CD8-positive, alpha-beta memory T cell (primary cell): ENCODE data around the gene MISP. TPM values are rescaled to one million over a fixed set of nuclear protein-coding genes. Genes with fewer than 3 reads are reported as not detected.

ENCODE experiments used
- CTCF ChIA-PET: fragments of 350-600 bp; sonication (Branson Sonifier 250); formaldehyde crosslinking; loops from one replicate; lab custom pipeline; 2021; ENCODE audit warnings: antibody characterized with exemption; lab: Charles Lee
- POLR2A ChIA-PET: fragments of 350-600 bp; sonication (Branson Sonifier 250); formaldehyde crosslinking; loops from one replicate; lab custom pipeline; 2021; ENCODE audit warnings: antibody characterized with exemption; lab: Charles Lee
- DNase-seq, 5 donors: peaks; one replicate each; pipeline versions ENCODE4 v3.0.0 to v3.0.0-alpha.2; 2020 to 2022; ENCODE audit warnings: mixed read lengths in 1 of 5
- H3K27ac ChIP-seq: one replicate; pipeline ENCODE4 v1.7.0; 2013; ENCODE audit warnings: low read depth, mild to moderate bottlenecking, low read length, moderate library complexity
- H3K27me3 ChIP-seq: 2 replicates; pipeline ENCODE4 v1.7.0; 2013; ENCODE audit warnings: low read length, mild to moderate bottlenecking; ENCODE audit not compliant: insufficient read depth, poor library complexity, severe bottlenecking
- H3K36me3 ChIP-seq: 2 replicates; pipeline ENCODE4 v1.7.0; 2013; ENCODE audit warnings: mild to moderate bottlenecking, low read length, moderate library complexity; ENCODE audit not compliant: insufficient read depth
- H3K4me1 ChIP-seq: 2 replicates; pipeline ENCODE4 v1.7.0; 2013; ENCODE audit warnings: mild to moderate bottlenecking, low read length, moderate library complexity; ENCODE audit not compliant: insufficient read depth
- H3K4me3 ChIP-seq: 2 replicates; pipeline ENCODE4 v1.7.0; 2013; ENCODE audit warnings: mild to moderate bottlenecking, low read length
- H3K9me3 ChIP-seq: 2 replicates; pipeline ENCODE4 v1.7.0; 2013; ENCODE audit warnings: mild to moderate bottlenecking, low read length
- H3K27ac Mint-ChIP-seq, 8 donors: one replicate each; pipeline ENCODE4 v1.8.0; 2020 to 2021; ENCODE audit warnings: mixed read lengths in 8 of 8, mild to moderate bottlenecking in 6 of 8, inconsistent platforms in 3 of 8, moderate library complexity in 3 of 8
- H3K27me3 Mint-ChIP-seq, 2 donors: one replicate each; pipeline ENCODE4 v1.8.0; 2020 to 2021; ENCODE audit warnings: mixed read lengths in 2 of 2, mild to moderate bottlenecking in 1 of 2, moderate library complexity in 1 of 2
- H3K36me3 Mint-ChIP-seq, 3 donors: one replicate each; pipeline ENCODE4 v1.8.0; 2020 to 2021; ENCODE audit warnings: mixed read lengths in 3 of 3, inconsistent platforms in 1 of 3, mild to moderate bottlenecking in 1 of 3
- H3K4me1 Mint-ChIP-seq, 3 donors: one replicate each; pipeline ENCODE4 v1.8.0; 2020 to 2021; ENCODE audit warnings: mixed read lengths in 3 of 3, inconsistent platforms in 1 of 3, mild to moderate bottlenecking in 1 of 3
- H3K4me3 Mint-ChIP-seq, 7 donors: one replicate each; pipeline ENCODE4 v1.8.0; 2020 to 2021; ENCODE audit warnings: mixed read lengths in 7 of 7, mild to moderate bottlenecking in 6 of 7, moderate library complexity in 4 of 7, inconsistent platforms in 2 of 7
- H3K9me3 Mint-ChIP-seq, 5 donors: one replicate each; pipeline ENCODE4 v1.8.0; 2020 to 2022; ENCODE audit warnings: mixed read lengths in 5 of 5, mild to moderate bottlenecking in 3 of 5, moderate library complexity in 2 of 5, inconsistent platforms in 1 of 5
- polyA plus RNA-seq: library from polyadenylated mRNA; unstranded; fragments of 300-500 nt; fragmentation: Illumina TruSeq; gene quantifications from one replicate; pipeline ENCODE4 v1.2.3, GENCODE V29; 2021
- total RNA-seq, 2 experiments: library from RNA; stranded (reverse); gene quantifications; one replicate each; pipeline ENCODE4 v1.2.3, GENCODE V29; 2021

MISP gene
- total and polyA plus RNA-seq, 3 experiments from 2014 or later, result not detected

DNA sequence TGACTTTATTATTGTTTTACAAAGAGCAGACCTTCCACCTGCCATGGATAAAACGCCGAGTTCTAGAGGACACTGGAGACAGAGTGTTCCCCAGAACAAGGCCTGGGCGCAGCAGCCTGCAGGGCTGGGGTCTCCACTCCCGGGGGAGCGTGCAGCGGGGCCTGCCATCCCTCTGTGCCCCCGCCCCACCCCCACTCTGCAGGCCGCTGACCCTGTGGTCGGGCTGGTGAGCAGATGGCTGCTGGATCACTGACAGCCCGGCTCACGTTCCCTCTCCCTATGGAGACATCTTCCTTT is 37.7 kb downstream of the MISP start:
- H3K27me3 Mint-ChIP-seq, result peaks cover 3 to 4% of the 10 kb centered on the region in 2 donors
- H3K27ac Mint-ChIP-seq, result peak overlapping the region in 1 of 8 donors; percentile 38
- no peaks in the 10 kb centered on the region for H3K36me3 Mint-ChIP-seq
- Histone ChIP-seq H3K4me1 (no peaks in the 10 kb centered on the region), H3K4me3 (no peak overlapping the region), H3K36me3 (no peaks in the 10 kb centered on the region), H3K9me3 (no peaks in the 10 kb centered on the region), H3K27ac (no peak overlapping the region), H3K27me3 (no peaks in the 10 kb centered on the region)
- ChIA-PET POLR2A (no interaction called here), CTCF (no interaction called here)
- no peak overlapping the region for H3K4me3 Mint-ChIP-seq
- peaks cover 0 to 1% (median 0%) of the 10 kb centered on the region in 3 donors for H3K4me1 Mint-ChIP-seq
- H3K9me3 Mint-ChIP-seq, result no peaks in the 10 kb centered on the region
- no peak for DNase-seq

DNA sequence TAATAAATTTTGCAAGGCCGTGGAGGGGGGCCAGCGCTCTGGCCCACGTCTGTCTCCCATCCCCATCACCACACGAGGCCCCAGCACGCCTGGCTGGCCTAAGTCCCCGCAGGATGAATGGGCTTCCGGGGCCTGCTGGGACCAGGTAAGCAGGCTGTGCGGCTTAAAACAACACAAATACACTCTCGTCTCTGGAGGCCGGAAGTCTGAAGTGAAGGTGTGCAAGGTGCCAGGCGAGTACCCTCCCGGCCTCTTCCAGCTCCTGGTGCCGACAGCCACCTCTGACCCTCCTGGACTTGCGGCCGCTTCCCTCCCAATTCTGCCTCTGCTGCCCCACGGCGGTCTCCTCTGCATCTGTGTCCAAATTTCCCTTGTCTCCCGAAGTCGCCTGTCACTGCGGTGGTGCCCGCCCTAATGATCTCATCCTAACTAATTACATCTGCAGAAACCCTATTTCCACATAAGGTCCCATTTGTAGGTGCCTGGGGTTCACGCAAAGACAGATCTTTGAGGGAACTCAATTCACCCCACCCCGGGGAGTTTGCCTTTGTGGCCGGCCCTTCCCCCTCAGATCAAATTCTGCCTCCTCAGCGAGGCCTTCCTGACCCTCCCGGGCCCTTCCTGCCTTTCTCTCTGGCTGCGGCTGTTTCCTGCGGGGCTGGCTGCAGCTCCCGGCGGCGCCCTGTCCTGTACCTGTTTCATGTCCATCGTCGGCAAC is 38.2 kb downstream of the MISP start:
- Histone ChIP-seq H3K36me3 (no peaks in the 10 kb centered on the region), H3K27ac (no peak overlapping the region), H3K4me3 (no peak overlapping the region), H3K9me3 (no peaks in the 10 kb centered on the region), H3K27me3 (no peaks in the 10 kb centered on the region), H3K4me1 (no peaks in the 10 kb centered on the region)
- peaks cover 3 to 4% of the 10 kb centered on the region in 2 donors for H3K27me3 Mint-ChIP-seq
- H3K36me3 Mint-ChIP-seq, result no peaks in the 10 kb centered on the region
- ChIA-PET CTCF (no interaction called here), POLR2A (no interaction called here)
- peaks cover 0 to 1% (median 0%) of the 10 kb centered on the region in 3 donors for H3K4me1 Mint-ChIP-seq
- no peak overlapping the region for H3K4me3 Mint-ChIP-seq
- peak in 1 of 5 donors; percentile 46 for DNase-seq
- H3K27ac Mint-ChIP-seq, result peak overlapping the region in 3 of 8 donors; percentile 38 to 52 (median 47)
- no peaks in the 10 kb centered on the region for H3K9me3 Mint-ChIP-seq

DNA sequence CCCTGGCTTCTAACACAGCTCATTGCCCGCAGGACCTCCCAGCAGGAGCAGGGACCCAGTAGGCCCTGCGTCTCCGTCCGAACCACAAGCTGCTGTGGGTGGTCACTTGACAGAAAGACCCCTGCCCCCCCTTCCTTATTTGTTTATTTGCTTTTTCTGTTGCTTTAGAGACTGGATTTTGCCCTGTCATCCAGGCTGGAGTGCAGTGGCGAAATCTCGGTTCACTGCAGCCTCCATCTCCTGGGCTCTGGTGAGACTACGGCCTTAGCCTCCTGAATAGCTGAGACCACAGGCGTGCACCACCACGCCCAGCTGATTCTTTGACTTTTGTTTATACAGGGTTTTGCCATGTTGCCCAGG is 38.8 kb downstream of the MISP start:
- Mint-ChIP-seq H3K4me3 (no peak overlapping the region), H3K27me3 (peaks cover 3 to 4% of the 10 kb centered on the region in 2 donors), H3K9me3 (no peaks in the 10 kb centered on the region), H3K4me1 (peaks cover 0 to 1% (median 0%) of the 10 kb centered on the region in 3 donors), H3K27ac (no peak overlapping the region), H3K36me3 (no peaks in the 10 kb centered on the region)
- Histone ChIP-seq H3K27ac (no peak overlapping the region), H3K4me1 (no peaks in the 10 kb centered on the region), H3K27me3 (no peaks in the 10 kb centered on the region), H3K36me3 (no peaks in the 10 kb centered on the region), H3K9me3 (no peaks in the 10 kb centered on the region), H3K4me3 (no peak overlapping the region)
- no peak for DNase-seq
- CTCF ChIA-PET, result no interaction called here
- POLR2A ChIA-PET, result no interaction called here

DNA sequence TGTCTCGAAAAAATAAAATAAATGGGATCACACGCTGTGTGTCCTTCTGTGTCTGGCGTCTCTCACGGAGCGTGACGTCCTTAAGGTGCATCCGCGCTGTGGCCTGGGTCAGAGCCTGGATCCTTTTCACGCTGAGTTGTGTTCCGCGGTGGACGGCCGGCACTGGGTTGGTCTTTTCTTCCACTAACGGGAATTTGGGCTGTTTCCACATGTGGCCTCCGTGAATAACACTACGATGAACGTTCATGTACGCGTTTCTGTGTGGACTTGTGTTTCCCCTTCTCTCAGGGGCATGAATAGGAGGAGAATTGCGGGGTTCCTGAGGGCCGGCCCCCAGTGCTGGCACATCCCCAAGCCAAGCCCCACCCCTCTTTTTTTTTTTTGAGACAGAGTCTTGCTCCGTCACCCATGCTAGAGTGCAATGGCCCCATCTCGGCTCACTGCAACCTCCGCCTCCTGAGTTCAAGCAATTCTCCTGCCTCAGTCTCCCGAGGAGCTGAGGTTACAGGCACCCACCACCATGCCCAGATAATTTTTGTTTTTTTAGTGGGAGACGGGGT is 40.2 kb downstream of the MISP start:
- H3K27me3 Mint-ChIP-seq, result peaks cover 3 to 4% of the 10 kb centered on the region in 2 donors
- Histone ChIP-seq H3K36me3 (no peaks in the 10 kb centered on the region), H3K27ac (peak overlapping the region; percentile 67), H3K4me1 (peaks cover 2% of the 10 kb centered on the region), H3K4me3 (no peak overlapping the region), H3K9me3 (no peaks in the 10 kb centered on the region), H3K27me3 (no peaks in the 10 kb centered on the region)
- CTCF ChIA-PET, result no interaction called here
- H3K27ac Mint-ChIP-seq, result no peak overlapping the region
- no peak overlapping the region for H3K4me3 Mint-ChIP-seq
- no peaks in the 10 kb centered on the region for H3K9me3 Mint-ChIP-seq
- H3K4me1 Mint-ChIP-seq, result peaks cover 0 to 1% (median 0%) of the 10 kb centered on the region in 3 donors
- POLR2A ChIA-PET, result no interaction called here
- DNase-seq, result no peak
- H3K36me3 Mint-ChIP-seq, result no peaks in the 10 kb centered on the region

DNA sequence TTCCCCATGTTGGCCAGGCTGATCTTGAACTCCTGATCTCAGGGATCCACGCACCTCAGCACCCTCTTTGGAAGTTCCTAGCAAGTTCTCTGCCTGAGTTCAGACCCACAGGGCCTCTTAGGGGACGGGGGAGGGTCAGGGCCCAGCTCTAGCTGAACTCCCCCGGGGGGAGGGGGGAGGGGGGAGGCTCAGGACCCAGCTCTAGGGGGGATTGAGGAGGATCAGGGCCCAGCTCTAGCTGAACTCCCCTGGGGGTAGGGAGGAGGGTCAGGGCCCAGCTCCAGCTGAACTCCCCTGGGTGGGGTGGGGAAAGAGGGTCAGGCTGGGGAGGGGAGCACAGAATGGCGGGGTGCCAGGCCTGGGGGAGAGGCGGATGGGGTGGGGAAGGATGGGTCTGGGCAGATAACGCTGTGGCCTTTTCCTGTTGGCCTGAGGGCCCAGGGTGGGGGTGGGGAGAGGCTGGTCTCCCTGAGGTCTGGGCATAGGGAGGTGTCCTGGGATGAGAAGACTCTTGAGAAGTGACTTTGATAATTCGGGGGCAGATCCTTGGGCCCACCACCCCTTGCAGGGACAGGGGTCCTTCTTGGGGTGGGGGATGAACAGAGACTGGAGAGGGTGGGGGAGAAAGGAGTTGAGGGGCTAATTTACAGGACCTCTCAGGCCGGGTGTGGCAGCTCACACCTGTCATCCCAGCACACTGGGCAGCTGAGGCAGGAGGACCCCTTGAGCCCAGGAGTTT is 40.8 kb downstream of the MISP start:
- Histone ChIP-seq H3K9me3 (no peaks in the 10 kb centered on the region), H3K36me3 (no peaks in the 10 kb centered on the region), H3K4me3 (no peak overlapping the region), H3K27ac (peak overlapping the region; percentile 67), H3K27me3 (no peaks in the 10 kb centered on the region), H3K4me1 (peaks cover 7% of the 10 kb centered on the region)
- DNase-seq, result no peak
- CTCF ChIA-PET, result no interaction called here
- Mint-ChIP-seq H3K27ac (peak overlapping the region in 1 of 8 donors; percentile 83), H3K4me1 (peaks cover 2 to 3% (median 2%) of the 10 kb centered on the region in 3 donors), H3K27me3 (peaks cover 3 to 4% of the 10 kb centered on the region in 2 donors), H3K36me3 (no peaks in the 10 kb centered on the region), H3K9me3 (no peaks in the 10 kb centered on the region), H3K4me3 (no peak overlapping the region)
- POLR2A ChIA-PET, result interaction anchor here (0.9 kb wide), 1 partner anchor 7 kb away, joined by 3 read pairs; no protein-coding TSS in a partner anchor

DNA sequence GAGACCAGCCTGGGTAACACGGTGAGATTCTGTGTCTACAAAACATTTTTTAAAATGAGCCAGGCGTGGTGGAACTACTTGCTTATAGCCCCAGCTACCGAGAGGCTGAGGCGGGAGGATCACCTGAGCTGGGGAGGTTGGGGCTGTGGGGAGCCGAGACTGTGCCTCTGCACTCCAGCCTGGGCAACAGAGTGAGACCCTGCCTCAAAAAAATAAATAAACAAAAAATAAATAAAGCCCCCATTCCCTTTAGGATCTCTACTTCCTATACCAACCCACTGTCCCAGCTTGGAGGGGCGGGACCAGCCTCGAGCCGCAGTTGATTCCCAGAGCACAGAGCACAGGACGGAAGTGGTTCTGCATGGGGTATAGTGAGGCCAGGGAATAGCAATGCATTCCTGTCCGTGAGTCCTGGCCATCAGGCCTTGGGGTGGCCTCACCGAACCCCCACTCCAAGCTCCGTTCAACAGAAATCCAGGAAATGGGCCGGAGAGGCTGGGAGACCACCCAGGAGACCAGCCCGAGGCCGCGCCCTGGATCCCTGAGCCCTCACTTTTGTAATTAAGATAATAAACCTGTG is 41.5 kb downstream of the MISP start:
- H3K4me1 Mint-ChIP-seq, result peaks cover 4 to 6% (median 5%) of the 10 kb centered on the region in 3 donors
- no peaks in the 10 kb centered on the region for H3K36me3 ChIP-seq

DNA sequence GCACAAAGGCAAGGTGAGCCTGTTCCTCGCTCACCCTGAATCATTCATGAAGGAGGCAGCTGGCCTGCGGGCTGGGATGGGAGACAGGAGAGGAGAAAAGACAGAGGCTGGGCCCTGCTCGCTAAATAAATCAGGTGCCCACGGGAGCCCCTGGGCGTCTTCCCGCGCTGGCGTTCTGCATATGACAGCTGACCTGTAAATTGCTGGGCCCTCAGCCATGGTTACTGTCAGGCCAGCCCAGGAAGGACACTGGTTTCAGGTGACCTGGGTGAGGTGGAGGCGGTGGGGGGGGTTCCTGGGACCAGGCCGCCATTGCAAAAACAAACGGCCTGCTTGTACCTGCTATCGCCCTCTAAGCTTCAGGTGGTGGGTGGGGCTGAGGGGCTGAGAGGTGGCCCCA is 42.9 kb downstream of the MISP start:
- CTCF ChIA-PET, result no interaction called here
- no peaks in the 10 kb centered on the region for H3K27me3 ChIP-seq
- peaks cover 4% of the 10 kb centered on the region in 2 donors for H3K27me3 Mint-ChIP-seq
- H3K36me3 Mint-ChIP-seq, result peaks cover 0 to 3% (median 0%) of the 10 kb centered on the region in 3 donors
- no peaks in the 10 kb centered on the region for H3K9me3 ChIP-seq
- peaks cover 5 to 6% (median 6%) of the 10 kb centered on the region in 3 donors for H3K4me1 Mint-ChIP-seq
- peak overlapping the region in 1 of 7 donors; percentile 81 for H3K4me3 Mint-ChIP-seq
- no peak for DNase-seq
- H3K27ac ChIP-seq, result no peak overlapping the region
- H3K4me3 ChIP-seq, result no peak overlapping the region
- no peaks in the 10 kb centered on the region for H3K36me3 ChIP-seq
- no peaks in the 10 kb centered on the region for H3K9me3 Mint-ChIP-seq
- POLR2A ChIA-PET, result no interaction called here
- H3K27ac Mint-ChIP-seq, result no peak overlapping the region
- H3K4me1 ChIP-seq, result peaks cover 11% of the 10 kb centered on the region

More for the DNA sequence above, 41.5 kb downstream of the MISP start:
- ChIA-PET POLR2A (interaction anchor here (0.9 kb wide), 1 partner anchor 8 kb away, joined by 3 read pairs; no protein-coding TSS in a partner anchor), CTCF (no interaction called here)
- Mint-ChIP-seq H3K4me3 (no peak overlapping the region), H3K9me3 (no peaks in the 10 kb centered on the region), H3K36me3 (no peaks in the 10 kb centered on the region), H3K27ac (no peak overlapping the region), H3K27me3 (peaks cover 3 to 4% of the 10 kb centered on the region in 2 donors)
- Histone ChIP-seq H3K9me3 (no peaks in the 10 kb centered on the region), H3K4me1 (peaks cover 7% of the 10 kb centered on the region), H3K4me3 (no peak overlapping the region), H3K27ac (peak overlapping the region; percentile 67), H3K27me3 (no peaks in the 10 kb centered on the region)
- DNase-seq, result no peak
